Measurements from ENCODE around the gene GPS1.

GPS1 gene

DNA sequence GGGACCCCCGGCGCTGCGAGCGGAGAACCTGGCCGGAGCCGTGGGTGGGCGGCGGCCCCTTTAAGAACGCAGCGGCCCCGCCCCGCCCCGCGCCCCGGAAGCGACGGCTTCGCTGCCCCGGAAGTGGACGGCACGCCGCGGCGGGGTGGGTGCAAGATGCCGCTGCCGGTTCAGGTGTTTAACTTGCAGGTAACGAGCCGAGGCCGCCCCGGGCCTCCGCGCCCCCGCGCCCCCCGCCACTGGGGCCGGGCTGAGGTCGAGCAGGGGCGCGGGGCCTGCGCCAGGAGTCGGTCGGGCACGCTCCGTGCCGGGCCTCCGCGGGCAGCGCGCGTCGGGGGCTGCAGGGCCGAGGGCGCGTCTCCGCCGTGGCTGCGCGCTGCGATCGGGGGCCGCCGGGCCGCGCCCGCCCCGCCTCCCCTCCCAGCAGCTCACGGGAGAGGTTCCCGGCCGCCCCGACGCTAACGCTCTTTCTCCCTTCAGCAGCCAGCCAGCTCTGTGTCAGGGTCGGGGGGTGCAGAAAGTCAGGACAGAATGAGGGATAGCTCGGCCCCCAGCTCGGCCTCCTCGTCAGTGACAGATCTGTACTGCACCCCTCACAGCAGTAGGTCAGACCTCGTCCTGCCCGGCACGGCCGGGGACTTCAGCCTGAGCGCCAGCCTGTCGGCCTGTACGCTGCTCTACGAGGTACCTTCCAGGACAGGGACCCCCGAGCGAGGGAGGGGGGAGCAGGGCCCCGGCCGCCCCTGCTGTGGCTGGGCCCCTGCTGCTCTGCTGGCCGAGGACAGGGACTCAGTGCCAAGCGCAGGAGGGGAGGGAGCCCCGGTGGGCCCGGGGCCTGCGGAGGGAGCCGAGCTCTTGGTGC lies at the start of gene GPS1, which contains the start of gene RFNG:
Gene GPS1, plus strand, starts transcription at position 123 of the 862 bp plus-strand sequence. Its CDS starts 34 bp downstream, at position 157.
Gene RFNG, minus strand, starts transcription at position 36 of the 862 bp plus-strand sequence. CDS start 45 bp downstream, outside the sequence.
- DNase-seq (ENCODE audit: low read depth in 2 of 2), result peak; percentile 68 to 80

GRCh38 chr17:82003411-82004381 lies 48.0 kb upstream of the GPS1 start:
- no peak for DNase-seq (ENCODE audit: low read depth in 2 of 2)

DNA sequence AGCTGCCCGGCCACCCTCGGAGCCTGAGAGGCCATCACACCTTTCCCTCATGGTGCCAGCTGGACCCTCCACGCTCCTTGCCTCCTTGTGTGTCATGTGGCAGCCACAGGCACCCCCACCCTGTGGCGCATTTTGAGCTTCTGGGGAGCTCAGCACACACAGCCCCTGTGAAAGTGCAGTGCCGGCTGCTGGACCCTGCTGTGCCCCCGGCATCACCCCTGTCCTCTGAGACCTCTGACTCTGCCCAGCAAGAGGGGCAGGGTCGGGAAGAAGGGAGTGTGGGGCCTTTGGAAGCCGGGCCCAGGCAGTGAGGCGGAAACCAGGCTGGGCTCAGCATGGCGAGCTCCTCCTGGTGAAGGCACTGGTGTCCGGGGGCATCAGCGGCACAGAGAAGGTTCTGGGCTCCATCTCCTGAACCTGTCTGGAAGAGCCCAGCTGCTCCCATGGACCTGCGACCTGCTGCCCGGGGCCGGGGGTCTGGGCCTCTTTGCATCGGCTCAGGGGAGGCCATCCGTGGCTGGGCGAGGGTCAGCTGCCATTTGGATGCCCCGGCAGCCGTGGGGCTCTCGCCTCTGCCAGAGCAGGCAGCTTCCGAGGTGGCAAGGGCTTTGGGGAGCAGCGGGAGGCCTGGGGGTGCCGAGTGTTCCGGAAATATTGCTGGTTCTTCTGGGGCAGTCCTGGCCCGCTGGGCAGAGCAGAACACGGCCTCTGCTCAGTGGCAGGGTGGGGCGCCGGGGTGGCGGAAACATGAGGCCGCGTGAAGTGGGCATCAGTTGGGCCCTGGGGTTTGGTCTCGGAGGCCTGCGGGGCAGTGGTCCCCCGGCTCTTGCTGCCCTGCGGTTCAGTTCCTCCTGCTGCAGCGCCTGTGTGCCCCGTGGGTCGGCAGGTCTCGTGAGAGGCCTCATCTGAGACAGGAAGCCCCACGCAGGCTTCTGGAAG lies 46.9 kb upstream of the GPS1 start:
- no peak for DNase-seq (ENCODE audit: low read depth in 2 of 2)

GRCh38 chr17:82005701-82006348 lies 45.9 kb upstream of the GPS1 start:
- DNase-seq (ENCODE audit: low read depth in 2 of 2), result no peak

DNA sequence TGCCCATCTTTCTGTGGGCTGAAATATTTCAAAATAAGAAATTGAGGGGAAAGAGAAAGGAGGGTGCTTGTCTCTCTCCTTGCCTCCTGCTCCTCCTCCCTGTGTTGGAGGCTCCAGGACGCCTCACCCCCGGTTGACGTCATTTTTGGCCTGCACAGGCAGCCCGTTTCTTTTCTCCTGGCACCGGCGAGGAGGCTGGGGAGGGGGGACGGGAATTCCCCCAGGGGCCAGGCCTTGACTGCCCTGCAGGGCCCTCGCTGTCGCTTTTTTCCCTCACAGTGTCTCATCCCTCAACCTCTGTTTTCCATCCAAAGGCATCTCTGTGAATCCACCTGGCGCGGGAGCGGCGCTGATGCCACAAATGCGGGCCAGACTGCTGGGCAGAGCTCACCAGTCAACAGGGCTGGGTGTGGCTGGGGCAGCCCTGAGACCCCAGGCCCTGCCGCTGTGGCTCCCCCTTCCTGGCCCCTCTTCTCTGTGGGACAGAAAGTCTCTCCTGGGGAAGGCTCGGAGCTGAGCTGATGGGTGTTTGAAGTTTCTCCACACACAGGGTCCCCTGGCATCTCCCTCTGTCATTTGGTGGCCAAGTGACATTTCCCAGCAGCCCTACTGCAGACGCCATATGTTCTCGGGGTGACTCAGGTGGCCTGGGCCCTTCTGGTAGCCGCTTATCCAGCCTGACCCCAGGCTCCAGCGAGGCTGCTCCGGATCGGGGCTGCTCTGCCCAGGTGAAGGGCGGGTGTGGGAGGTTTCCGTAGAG lies 45.0 kb upstream of the GPS1 start:
- DNase-seq (ENCODE audit: low read depth in 2 of 2), result no peak

- no peak for DNase-seq (ENCODE audit: low read depth in 2 of 2)
Measured at GRCh38 chr17:82007228-82007494, 44.5 kb upstream of the GPS1 start.

GRCh38 chr17:82007495-82008257 lies 44.0 kb upstream of the GPS1 start:
- DNase-seq (ENCODE audit: low read depth in 2 of 2), result no peak

GRCh38 chr17:82008258-82008940 lies 43.3 kb upstream of the GPS1 start:
- no peak for DNase-seq (ENCODE audit: low read depth in 2 of 2)

DNA sequence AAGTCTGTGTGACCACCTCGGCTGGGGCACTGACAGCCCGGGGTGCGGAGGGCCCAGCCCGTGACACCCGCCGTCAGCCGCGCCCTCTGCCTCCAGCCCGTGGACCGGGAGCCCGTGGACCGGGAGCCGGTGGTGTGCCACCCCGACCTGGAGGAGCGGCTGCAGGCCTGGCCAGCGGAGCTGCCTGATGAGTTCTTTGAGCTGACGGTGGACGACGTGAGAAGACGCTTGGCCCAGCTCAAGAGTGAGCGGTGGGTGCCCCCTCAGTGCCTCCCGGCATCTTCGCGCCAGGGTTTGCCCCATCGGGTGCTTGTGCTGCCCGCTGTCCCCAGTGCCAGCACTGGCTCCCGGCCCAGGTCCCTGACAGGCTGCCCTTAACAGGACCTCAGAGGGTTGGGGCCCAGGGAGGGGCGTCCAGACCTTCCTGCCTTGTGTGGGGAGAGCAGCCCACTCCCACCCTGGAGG lies 42.7 kb upstream of the GPS1 start:
- no peak for DNase-seq (ENCODE audit: low read depth in 2 of 2)

- no peak for DNase-seq (ENCODE audit: low read depth in 2 of 2)
Measured at GRCh38 chr17:82009413-82009812, 42.3 kb upstream of the GPS1 start.

DNA sequence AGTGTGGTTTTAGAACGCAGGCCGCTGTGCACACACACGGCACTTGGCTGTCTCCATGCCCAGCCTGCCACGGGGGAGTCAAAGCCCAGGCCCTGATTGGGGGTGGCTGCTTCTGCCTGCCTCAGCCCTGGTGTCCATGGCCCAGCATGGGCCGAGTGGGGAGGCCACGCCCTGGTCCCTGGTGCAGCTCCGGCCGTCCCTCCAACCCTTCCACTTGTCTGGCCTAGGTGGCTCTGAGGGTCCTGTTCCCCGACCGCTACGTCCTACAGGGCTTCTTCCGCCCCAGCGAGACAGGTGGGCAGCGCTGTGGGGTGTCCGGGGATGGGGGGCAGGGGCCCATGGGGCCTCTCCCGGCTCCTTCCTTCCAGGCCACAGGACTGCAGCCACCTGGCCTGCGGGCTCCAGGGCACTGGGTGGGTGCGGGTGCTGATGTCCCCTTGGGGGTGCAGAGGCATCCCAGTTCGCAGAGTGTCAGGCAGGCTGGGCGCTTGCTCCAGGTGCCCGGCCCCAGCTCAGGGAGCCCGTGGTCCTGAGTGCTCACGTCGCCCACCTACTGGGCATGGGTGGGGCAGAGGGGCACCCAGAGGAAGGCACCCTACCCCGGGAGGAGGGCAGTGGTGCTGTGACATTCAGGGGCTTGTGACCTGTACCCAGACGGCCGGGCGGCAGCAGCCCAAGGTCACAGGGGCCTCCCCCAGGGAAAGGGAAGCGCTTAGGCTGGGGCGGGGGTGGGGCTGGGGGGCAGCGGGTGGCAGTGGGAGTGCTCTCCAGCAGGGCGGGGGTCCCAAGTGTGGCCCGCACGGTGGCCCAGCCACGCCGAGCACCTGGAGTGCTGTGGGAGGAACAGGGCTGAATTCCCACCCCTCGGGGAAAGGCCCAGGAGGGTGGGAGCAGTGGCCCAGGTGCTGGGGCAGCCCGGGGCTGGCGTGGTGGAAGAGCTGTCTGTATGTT lies 40.8 kb upstream of the GPS1 start:
- DNase-seq (ENCODE audit: low read depth in 2 of 2), result no peak

DNA sequence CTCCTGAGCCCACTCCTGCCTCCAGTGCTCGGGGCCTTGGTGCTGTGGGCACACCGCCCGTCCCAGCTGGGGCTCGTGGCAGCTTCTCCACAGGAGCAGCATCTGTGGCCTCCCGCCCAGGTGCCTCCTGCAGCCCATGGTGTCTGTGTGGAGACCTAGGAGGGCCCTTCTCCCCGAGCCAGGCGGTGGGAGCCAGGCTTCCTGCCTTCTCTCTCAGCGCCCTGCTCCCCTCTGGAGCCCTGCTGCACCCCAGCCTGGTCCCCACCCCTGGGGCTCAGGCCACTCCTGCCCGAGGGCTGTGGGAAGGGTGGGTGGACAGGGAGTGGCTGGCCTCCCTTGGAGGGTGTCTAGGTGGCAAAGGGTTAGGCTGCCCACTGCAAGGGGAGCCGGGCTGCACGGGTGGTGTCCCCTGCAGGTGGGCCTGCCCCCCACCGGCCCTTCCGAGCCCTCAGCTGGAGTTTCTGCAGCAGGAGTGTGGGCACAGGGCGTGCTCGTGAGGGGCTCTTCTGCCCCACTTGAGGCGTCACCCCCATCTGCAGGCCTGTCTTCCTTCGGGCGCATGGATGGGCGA lies 40.0 kb upstream of the GPS1 start:
- no peak for DNase-seq (ENCODE audit: low read depth in 2 of 2)

DNA sequence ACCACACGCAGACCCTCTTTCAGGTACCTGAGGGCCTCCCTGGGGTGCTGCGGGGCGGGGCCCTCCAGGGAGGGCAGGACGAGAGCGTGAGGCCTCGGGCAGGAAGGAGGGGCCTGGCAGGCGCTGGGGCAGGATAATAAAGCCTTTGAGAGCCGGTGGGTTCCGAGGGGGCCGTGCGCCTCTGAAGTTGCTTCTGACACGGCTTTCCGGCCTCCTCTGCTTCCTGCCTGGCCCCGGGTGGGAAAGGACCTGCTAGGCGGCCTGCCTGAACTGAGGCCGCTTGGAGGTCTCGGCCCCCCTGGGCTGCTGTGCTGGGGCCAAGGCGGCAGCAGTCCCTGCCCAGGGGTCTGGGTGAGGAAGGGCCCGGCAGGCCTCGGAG lies 39.4 kb upstream of the GPS1 start:
- no peak for DNase-seq (ENCODE audit: low read depth in 2 of 2)

DNA sequence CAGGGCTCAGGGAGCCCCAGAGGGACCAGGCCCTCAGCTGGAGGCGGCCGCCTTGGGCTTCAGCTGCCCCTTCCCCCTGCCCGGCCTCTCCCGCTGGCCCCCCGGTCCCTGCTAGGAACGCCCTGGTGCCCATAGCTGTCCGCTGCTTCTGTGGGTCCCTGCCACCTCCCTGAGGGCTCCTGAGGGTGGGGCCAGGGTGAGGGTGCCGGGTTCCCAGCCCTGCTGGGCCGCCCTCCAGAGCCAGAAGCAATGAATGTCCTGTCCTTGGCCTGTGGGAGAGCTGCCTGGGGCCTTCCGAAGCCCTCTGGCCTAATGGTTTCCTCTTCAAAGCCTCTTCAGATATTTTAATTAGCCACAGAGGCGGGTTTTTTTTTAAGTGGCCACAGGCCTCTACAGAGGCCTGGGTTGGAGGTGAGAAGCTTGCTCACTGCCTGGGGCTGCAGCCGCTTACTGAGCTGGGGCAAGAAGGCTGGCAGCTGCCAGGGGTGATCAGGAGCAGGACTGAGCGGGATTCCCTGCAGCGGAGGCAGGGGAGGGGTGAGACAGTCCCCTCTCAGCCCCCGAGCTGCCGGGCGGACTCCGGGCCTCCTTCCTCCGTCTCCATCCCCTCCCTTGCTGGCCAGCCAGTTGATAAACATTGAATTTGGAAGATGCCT lies 38.9 kb upstream of the GPS1 start:
- no peak for DNase-seq (ENCODE audit: low read depth in 2 of 2)

DNA sequence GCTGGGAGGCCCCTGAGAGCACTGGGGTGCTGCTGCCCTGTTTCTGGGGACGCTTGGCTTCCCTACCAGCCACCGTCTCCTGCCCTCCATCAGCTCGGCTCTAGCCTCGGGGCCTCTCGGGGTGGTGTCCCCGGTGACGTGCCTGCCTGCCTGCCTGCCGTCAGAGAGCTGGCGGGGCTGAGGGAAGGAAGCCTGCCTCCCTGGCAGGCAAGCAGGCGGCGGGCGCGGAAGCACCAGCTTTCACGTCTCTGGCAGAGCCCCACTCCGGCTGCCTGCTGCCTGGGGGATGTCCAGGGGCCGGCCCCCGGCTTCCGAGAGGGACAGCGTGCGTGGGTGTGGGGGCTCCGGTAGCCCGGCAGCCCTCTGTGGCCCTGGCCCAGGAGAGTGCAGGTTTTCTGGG lies 38.4 kb upstream of the GPS1 start:
- DNase-seq (ENCODE audit: low read depth in 2 of 2), result no peak

- no peak for DNase-seq (ENCODE audit: low read depth in 2 of 2)
Measured at GRCh38 chr17:82013772-82014321, 37.9 kb upstream of the GPS1 start.

DNA sequence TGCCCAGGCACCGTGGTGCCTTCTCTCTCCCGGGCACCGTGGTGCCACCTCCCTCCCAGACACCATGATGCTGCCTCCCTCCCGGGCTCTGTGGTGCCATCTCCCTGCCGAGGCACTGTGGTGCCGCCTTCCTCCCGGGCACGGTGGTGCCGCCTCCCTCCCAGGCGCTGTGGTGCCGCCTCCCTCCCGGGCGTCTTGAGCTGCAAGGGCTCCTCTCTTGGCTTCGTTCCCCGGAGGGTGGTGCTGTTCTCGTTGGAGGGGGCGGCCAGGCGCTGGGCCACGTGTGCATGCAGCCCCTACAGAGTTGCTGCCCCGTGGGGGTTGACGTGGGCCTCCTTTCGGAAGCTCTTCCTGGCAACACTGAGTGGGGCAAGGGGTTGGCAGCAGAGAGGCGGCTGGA lies 37.3 kb upstream of the GPS1 start:
- DNase-seq (ENCODE audit: low read depth in 2 of 2), result no peak
